ENCODE results near the gene RPS27A. TPM values are rescaled to one million over a fixed set of nuclear protein-coding genes. Genes with fewer than 3 reads are reported as not detected.
"Not testable (repeated sequence)": the region's sequence is repeated elsewhere in the genome, so short reads cannot be mapped to it uniquely, and the experiment has no call there.

The RPS27A gene
- total RNA-seq, 2 donors from 2014 or later, result 746 to 804 TPM

DNA sequence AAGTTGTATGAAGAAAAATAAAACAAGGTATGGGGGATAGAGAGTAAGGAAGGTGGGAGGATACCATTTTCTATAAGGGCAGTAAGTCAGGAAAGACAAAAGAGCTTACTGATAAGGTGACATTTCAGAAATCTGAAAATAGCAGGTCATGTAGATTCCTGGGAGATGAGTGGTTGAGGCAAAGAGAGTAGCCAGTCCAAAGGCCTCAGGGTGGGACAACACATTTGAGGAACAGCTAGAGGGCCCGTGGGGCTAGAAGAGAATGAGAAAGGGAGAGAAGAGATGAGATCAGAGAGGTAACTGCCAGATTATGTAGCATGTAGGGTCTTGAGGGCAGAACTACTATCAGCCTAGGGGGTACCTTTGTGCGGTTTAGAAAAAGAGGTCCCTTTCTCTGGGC, 3.3 kb upstream of the RPS27A start:
- DNase-seq (ENCODE audit: low spot score), result no peak
- H3K27me3 Mint-ChIP-seq, result no peaks in the 10 kb centered on the region
- H3K27ac Mint-ChIP-seq, result peak overlapping the region in 1 of 2 donors; percentile 17
- ATAC-seq, result no peak
- H3K36me3 Mint-ChIP-seq, result peaks cover 16% of the 10 kb centered on the region
- H3K4me1 Mint-ChIP-seq (ENCODE audit: low read depth in 2 of 2), result peaks cover 42% of the 10 kb centered on the region in 2 donors
- H3K4me3 Mint-ChIP-seq, result no peak overlapping the region
- H3K9me3 Mint-ChIP-seq, result no peaks in the 10 kb centered on the region

DNA sequence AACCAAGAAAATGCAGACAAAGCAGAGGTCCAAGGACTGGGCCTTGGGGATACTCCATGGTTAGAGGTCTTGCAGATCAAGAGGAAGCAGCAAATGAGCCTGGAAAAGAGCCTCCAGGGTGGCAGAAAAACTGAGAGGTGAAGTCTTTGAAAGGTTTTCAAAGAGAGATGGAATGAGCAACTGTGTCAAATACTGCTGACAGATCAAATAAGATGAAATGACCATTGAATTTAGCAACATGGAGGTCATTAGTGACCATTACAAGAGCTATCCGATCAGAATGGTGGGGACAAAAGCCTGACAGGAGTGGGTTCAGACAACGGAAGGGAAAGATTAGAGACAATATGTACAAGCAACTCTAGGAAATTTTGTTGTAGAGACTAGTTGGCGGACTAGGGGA, 1.9 kb upstream of the RPS27A start:
- DNase-seq (ENCODE audit: low spot score) (no peak), ATAC-seq (no peak)
- Mint-ChIP-seq H3K4me3 (peak overlapping the region; percentile 100), H3K9me3 (no peaks in the 10 kb centered on the region), H3K36me3 (peaks cover 29% of the 10 kb centered on the region), H3K27me3 (no peaks in the 10 kb centered on the region), H3K27ac (peak overlapping the region; percentile 99), H3K4me1 (ENCODE audit: low read depth in 2 of 2) (peaks cover 47 to 55% of the 10 kb centered on the region in 2 donors)

DNA sequence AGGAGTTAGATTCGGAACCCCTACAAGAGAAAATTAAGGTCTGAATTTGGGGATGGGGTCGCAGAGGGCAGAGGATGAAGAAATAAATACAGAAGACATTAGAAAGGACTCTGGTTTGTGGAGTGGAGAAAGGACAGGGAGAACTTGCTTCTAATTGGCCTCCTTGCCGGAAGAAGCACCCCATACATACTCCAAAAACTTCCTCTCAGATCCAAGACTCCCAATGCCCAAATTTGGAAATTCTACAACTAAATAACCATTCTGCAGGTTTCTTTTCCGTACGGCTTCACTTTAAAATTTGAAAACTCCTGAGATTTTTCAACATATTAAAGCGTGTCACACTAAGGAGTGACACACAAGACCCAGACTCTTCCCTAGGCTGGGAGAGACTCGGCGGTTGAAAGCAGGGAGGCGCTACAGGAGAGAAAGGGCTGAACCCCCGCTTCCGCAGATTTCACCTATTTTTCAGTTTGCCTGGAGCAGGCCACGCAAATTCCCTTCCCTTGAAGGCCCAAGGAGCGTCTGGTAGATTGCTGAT, 873 bp upstream of the RPS27A start:
- Mint-ChIP-seq H3K27me3 (no peaks in the 10 kb centered on the region), H3K4me1 (ENCODE audit: low read depth in 2 of 2) (peaks cover 47 to 56% of the 10 kb centered on the region in 2 donors), H3K9me3 (no peaks in the 10 kb centered on the region), H3K27ac (peak overlapping the region; percentile 99), H3K4me3 (peak overlapping the region; percentile 100), H3K36me3 (peaks cover 30% of the 10 kb centered on the region)
- DNase-seq (ENCODE audit: low spot score) (no peak), ATAC-seq (peak in 1 of 2 donors; percentile 2)

DNA sequence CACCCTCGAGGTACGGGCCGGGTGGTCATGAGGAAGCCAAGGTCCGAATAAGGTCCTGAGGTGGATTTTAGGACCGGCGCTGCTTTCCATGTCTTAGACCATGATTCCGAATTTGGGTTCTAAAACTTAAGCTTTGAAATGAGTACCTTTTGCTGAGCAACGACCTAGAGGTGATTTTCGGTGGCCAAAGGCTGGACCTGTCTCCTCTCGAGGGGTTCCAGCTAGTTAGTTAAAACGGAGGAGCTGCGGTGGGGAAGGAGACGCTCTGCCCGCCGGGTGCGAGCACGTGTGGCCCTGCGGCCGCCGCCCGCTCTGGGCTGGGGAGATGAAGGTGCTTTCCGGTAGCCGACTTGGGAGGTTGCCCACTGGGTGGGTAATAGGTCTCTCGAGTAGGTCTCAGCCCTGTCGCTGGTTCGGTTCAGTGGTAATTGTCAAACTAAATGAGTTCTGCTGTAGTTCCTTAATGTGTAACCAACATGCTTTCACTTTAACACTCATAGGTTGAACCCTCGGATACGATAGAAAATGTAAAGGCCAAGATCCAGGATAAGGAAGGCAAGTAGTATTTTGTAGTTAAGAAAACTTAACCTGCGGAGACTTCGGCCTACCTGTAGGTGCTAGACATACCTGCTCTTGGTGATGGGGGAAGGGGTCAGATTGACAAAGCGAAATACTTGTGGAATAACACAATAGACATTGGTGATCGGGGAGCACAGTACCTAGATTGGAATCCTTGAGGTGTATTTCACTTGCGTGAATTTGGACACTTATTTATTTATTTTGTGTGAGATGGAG, 572 bp downstream of the RPS27A start:
- peaks cover 30% of the 10 kb centered on the region for H3K36me3 Mint-ChIP-seq

DNA sequence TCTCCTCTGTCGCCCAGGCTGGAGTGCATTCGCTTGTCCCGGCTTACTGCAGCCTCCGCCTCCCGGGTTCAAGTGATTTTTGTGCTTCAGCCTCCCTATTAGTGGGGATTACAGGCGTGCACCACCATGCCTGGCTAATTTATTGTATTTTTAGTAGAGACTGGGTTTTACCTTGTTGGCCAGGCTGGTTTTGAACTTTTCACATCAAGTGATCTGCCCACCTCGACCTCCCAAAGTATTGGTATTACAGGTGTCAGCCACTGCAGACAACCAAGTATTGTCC, 1.1 kb downstream of the RPS27A start:
- peak overlapping the region; percentile 99 for H3K27ac Mint-ChIP-seq
- peak overlapping the region; percentile 100 for H3K4me3 Mint-ChIP-seq
- H3K9me3 Mint-ChIP-seq, result no peaks in the 10 kb centered on the region
- H3K36me3 Mint-ChIP-seq, result peaks cover 30% of the 10 kb centered on the region
- no peak for ATAC-seq
- no peak for DNase-seq (ENCODE audit: low spot score)
- peaks cover 37 to 47% of the 10 kb centered on the region in 2 donors for H3K4me1 Mint-ChIP-seq (ENCODE audit: low read depth in 2 of 2)
- H3K27me3 Mint-ChIP-seq, result no peaks in the 10 kb centered on the region

More for the DNA sequence above, 572 bp downstream of the RPS27A start:
- peak overlapping the region; percentile 99 for H3K27ac Mint-ChIP-seq
- ATAC-seq (peak; percentile 66), DNase-seq (ENCODE audit: low spot score) (peak; percentile 79)
- no peaks in the 10 kb centered on the region for H3K9me3 Mint-ChIP-seq
- peak overlapping the region; percentile 100 for H3K4me3 Mint-ChIP-seq
- H3K4me1 Mint-ChIP-seq (ENCODE audit: low read depth in 2 of 2), result peaks cover 42 to 50% of the 10 kb centered on the region in 2 donors
- no peaks in the 10 kb centered on the region for H3K27me3 Mint-ChIP-seq

DNA sequence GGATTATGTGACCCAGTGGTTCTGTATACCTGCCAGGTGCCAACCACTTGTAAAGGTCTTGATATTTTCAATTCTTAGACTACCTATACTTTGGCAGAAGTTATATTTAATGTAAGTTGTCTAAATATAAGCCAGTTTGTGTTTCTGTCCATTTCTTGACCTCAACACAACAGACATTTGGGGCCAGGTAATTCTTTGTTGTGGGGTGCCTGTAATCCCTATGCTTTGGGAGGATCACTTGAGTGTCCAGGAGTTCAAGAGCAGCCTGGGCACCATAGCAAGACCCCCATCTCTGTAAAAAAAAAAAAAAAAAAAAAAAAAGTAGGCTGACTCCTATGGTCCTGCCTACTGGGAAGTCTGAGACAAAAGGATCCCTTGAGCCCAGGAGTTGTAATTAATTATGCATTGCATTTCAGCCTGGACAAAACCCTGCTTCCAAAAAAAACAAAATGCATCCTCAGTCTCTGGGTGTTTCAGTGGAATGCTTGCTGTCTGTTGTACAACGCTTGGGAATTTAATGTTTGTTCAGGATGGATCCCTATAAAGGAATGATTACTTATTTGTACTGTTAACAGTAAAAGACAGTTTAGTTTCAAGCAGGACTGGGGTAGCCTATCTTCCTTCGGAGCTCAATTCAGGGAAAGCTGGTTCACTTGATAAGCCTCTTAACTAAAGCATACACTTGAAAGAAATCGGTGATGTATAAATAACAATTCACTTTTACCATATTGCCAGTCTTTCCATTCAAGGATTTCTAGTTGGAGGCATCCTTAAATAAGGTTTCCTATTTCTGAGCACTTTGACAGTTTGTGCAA, 3.4 kb downstream of the RPS27A start:
- H3K4me1 Mint-ChIP-seq (ENCODE audit: low read depth in 2 of 2), result peaks cover 23 to 35% of the 10 kb centered on the region in 2 donors
- H3K27ac Mint-ChIP-seq, result peak overlapping the region; percentile 99
- H3K27me3 Mint-ChIP-seq, result no peaks in the 10 kb centered on the region
- peaks cover 30% of the 10 kb centered on the region for H3K36me3 Mint-ChIP-seq
- ATAC-seq (no peak), DNase-seq (ENCODE audit: low spot score) (no peak)
- H3K9me3 Mint-ChIP-seq, result no peaks in the 10 kb centered on the region
- peak overlapping the region; percentile 100 for H3K4me3 Mint-ChIP-seq

DNA sequence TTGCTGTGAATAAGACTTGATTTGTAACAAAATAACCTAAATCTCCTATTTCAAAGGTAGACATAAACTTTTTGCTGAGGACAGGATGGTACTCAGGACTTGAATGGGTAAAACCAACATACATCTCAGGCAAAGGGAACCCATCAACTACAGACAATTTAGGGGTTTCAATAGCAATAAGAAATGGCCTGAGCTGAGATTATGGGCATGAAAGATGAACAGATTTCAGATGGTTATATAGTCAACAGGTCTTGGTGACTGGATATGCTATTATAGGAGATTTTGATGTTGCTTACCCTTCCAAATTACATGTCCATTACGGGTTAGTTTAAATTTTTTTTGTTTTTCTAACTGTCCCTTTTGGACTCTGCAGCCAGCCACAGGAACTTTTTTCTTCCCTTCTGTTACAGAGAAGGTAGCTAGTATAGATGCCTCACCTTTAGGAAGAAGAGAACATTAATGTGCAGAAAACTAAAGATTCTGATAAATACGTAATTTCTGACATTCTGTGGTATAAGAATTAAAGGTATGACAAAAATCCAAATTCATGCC, 4.6 kb downstream of the RPS27A start:
- Mint-ChIP-seq H3K4me1 (ENCODE audit: low read depth in 2 of 2) (peaks cover 17 to 28% of the 10 kb centered on the region in 2 donors), H3K4me3 (no peak overlapping the region), H3K36me3 (peaks cover 30% of the 10 kb centered on the region)

DNA sequence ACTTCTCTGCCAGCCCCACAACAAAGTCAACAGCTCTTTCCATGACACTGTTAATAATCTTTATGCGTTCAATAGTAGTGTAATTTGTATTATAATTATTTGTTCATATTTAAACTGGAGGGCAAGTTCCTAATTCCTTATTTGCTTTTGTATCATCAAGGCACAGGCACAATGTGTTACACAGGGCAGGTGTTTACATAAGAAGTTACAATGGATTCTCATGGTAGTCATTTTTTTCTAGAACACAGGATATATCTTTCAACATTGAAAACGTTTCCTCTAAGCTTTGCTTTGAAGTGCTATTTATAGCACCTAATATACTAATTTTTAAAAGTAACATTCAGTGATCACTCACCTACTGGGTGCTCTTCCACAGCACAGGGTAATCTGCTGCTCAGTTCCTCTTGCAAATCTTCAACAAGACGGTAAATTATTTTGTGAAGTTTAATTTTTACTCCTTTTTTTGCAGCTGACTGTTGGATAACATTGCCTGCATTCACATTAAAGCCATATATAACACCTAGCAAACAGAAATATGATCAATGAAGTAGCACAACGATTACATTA, 7.3 kb downstream of the RPS27A start:
- no peak overlapping the region for H3K4me3 Mint-ChIP-seq
- H3K36me3 Mint-ChIP-seq, result peaks cover 9% of the 10 kb centered on the region
- no peaks in the 10 kb centered on the region for H3K9me3 Mint-ChIP-seq
- DNase-seq (ENCODE audit: low spot score), result no peak
- no peaks in the 10 kb centered on the region for H3K27me3 Mint-ChIP-seq
- ATAC-seq, result no peak
- H3K4me1 Mint-ChIP-seq (ENCODE audit: low read depth in 2 of 2), result peaks cover 0 to 9% of the 10 kb centered on the region in 2 donors
- H3K27ac Mint-ChIP-seq, result no peak overlapping the region

More for the DNA sequence above, 4.6 kb downstream of the RPS27A start:
- no peak for DNase-seq (ENCODE audit: low spot score)
- no peak overlapping the region for H3K27ac Mint-ChIP-seq
- H3K27me3 Mint-ChIP-seq, result no peaks in the 10 kb centered on the region
- no peak for ATAC-seq
- no peaks in the 10 kb centered on the region for H3K9me3 Mint-ChIP-seq

DNA sequence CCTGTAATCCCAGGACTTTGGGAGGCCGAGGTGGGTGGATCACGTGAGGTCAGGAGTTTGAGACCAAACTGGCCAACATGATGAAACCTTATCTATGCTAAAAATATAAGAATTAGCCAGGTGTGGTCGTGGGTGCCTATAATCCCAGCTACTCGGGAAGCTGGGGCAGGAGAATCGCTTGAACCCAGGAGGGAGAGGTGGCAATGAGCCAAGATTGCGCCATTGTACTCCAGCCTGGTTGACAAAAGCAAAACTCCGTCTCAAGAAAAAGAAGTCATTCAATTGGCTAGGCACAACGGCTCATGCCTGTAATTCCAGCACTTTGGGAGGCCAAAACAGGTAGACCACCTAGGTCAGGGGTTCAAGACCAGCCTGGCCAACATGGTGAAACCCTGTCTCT, 9.1 kb downstream of the RPS27A start:
- H3K36me3 Mint-ChIP-seq; H3K4me3 Mint-ChIP-seq; H3K9me3 Mint-ChIP-seq; H3K27ac Mint-ChIP-seq; ATAC-seq; DNase-seq (ENCODE audit: low spot score); H3K27me3 Mint-ChIP-seq; H3K4me1 Mint-ChIP-seq (ENCODE audit: low read depth in 2 of 2): not testable (repeated sequence)

DNA sequence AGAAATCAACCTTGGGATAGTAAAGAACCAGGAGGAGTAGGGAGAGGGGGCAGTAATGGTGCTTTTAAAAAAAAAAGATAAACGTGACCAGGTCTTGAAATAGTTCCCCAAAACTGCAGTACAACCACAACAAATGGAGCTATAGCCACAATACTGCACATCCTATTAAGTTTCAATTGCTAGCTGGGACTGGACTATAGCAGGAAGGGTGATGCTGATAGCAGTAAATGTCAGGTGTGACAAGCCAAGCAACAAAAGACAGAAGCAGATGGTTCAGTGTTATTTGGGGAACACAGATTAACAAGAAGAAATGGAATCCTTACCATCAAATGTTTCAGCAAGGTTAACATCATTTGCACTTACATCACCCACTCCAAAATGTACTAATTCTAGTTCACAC, 10.1 kb downstream of the RPS27A start:
- Mint-ChIP-seq H3K9me3 (no peaks in the 10 kb centered on the region), H3K4me1 (ENCODE audit: low read depth in 2 of 2) (no peaks in the 10 kb centered on the region), H3K27me3 (no peaks in the 10 kb centered on the region), H3K36me3 (no peaks in the 10 kb centered on the region), H3K27ac (no peak overlapping the region), H3K4me3 (no peak overlapping the region)
- DNase-seq (ENCODE audit: low spot score) (no peak), ATAC-seq (no peak)

DNA sequence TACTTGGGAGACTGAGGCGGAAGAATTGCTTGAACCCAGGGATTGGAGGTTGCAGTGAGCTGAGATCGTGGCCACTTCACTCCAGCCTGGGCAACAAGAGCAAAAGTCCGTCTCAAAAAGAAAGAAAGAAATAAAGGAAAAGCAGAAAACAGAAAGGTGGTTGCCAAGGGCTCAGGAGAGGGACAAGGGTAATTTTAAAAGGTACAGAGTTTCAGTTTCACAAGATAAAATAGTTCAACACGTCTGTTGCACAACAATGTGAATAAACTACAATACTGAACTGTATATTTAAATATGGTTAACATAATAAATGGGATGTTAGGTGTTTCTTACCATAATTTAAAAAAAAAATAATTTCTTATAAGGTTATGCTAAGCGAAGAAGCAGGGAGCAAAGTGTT, 12.9 kb downstream of the RPS27A start:
- ATAC-seq, result no peak

DNA sequence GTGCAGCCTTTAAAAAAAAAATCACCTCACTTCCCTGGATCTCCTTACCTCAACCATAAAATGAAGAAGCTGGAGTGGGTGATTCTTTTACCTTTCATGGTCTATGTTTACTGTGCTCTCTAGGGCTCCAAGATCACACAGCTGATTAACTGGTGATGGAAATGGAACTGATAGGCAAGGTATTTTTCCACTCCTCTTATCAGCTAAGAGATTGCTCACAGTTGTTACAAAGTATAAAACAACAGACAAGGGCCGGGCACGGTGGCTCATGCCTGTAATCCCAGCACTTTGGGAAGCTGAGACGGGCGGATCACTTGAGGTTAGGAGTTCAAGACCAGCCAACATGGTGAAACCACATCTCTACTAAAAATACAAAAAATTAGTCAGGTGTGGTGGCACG, 14.5 kb downstream of the RPS27A start:
- Mint-ChIP-seq H3K4me3 (no peak overlapping the region), H3K4me1 (ENCODE audit: low read depth in 2 of 2) (no peaks in the 10 kb centered on the region), H3K9me3 (no peaks in the 10 kb centered on the region), H3K36me3 (peaks cover 5% of the 10 kb centered on the region), H3K27ac (no peak overlapping the region), H3K27me3 (no peaks in the 10 kb centered on the region)
- DNase-seq (ENCODE audit: low spot score) (no peak), ATAC-seq (no peak)

More for the DNA sequence above, 12.9 kb downstream of the RPS27A start:
- H3K36me3 Mint-ChIP-seq, result peaks cover 5% of the 10 kb centered on the region
- no peaks in the 10 kb centered on the region for H3K9me3 Mint-ChIP-seq
- no peak overlapping the region for H3K27ac Mint-ChIP-seq
- no peaks in the 10 kb centered on the region for H3K27me3 Mint-ChIP-seq
- no peak overlapping the region for H3K4me3 Mint-ChIP-seq
- no peaks in the 10 kb centered on the region for H3K4me1 Mint-ChIP-seq (ENCODE audit: low read depth in 2 of 2)
- no peak for DNase-seq (ENCODE audit: low spot score)

DNA sequence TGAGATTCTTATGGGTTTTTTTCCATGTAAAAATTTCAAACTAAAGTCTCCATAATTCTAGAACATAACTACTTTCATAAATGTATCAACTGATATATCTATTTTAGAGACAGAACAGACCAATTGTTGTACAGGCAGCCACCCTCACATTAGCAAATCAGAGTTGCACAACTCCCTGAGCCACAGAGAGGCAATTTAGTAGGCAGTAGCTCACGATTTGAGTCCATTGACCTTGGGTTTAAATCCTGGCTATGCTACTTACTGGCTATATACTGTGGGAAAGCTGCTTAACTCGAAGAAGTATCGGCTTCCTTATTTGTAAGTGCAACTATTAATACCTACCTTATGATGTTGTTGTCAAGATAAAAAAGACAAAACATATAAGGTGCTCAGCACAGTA, 20.3 kb downstream of the RPS27A start:
- H3K4me1 Mint-ChIP-seq (ENCODE audit: low read depth in 2 of 2), result no peaks in the 10 kb centered on the region
- no peak overlapping the region for H3K27ac Mint-ChIP-seq
- DNase-seq (ENCODE audit: low spot score), result no peak
- no peak overlapping the region for H3K4me3 Mint-ChIP-seq
- ATAC-seq, result no peak
- no peaks in the 10 kb centered on the region for H3K9me3 Mint-ChIP-seq
- no peaks in the 10 kb centered on the region for H3K27me3 Mint-ChIP-seq
- H3K36me3 Mint-ChIP-seq, result peaks cover 9% of the 10 kb centered on the region
